GM19035 (cell line): Measurements from ENCODE around the gene TMEM179.

Source experiments
- ATAC-seq: cut with Tn5 transposase; IDR thresholded peaks from one replicate; pipeline ENCODE4 v1.9.1; 2021; ENCODE audit not compliant: unreplicated experiment

The TMEM179 gene

GRCh38 chr14:104558231-104559027, 46.1 kb downstream of the TMEM179 start:
- no peak for ATAC-seq

GRCh38 chr14:104557766-104558165, 46.8 kb downstream of the TMEM179 start:
- no peak for ATAC-seq

GRCh38 chr14:104557086-104557485, 47.5 kb downstream of the TMEM179 start:
- ATAC-seq: no peak

- no peak for ATAC-seq
Measured at GRCh38 chr14:104556256-104557021, 48.1 kb downstream of the TMEM179 start.

- ATAC-seq: no peak
Measured at GRCh38 chr14:104555430-104556255, 48.9 kb downstream of the TMEM179 start.

GRCh38 chr14:104554608-104555429, 49.8 kb downstream of the TMEM179 start:
- ATAC-seq: no peak

GRCh38 chr14:104554088-104554607, 50.4 kb downstream of the TMEM179 start:
- ATAC-seq: no peak

- ATAC-seq: no peak
Measured at GRCh38 chr14:104553166-104554087, 51.1 kb downstream of the TMEM179 start.

GRCh38 chr14:104552738-104553125, 51.8 kb downstream of the TMEM179 start:
- ATAC-seq: no peak

- ATAC-seq: no peak
Measured at GRCh38 chr14:104551851-104552737, 52.5 kb downstream of the TMEM179 start.

GRCh38 chr14:104550861-104551728, 53.5 kb downstream of the TMEM179 start:
- no peak for ATAC-seq

GRCh38 chr14:104550340-104550860, 54.2 kb downstream of the TMEM179 start:
- ATAC-seq: no peak

- no peak for ATAC-seq
Measured at GRCh38 chr14:104549536-104550339, 54.8 kb downstream of the TMEM179 start.

- no peak for ATAC-seq
Measured at GRCh38 chr14:104548802-104549535, 55.6 kb downstream of the TMEM179 start.

GRCh38 chr14:104547998-104548700, 56.4 kb downstream of the TMEM179 start:
- ATAC-seq: no peak
